Muscle layer of colon (tissue), 2 donors: ENCODE measurements around the gene GEMIN5.

Experiments
- H3K27ac ChIP-seq: one replicate; pipeline ENCODE4 v1.7.0; 2013; ENCODE audit warnings: low read depth, mild to moderate bottlenecking, low read length, moderate library complexity
- H3K27me3 ChIP-seq, 2 donors: one replicate each; pipeline ENCODE4 v1.7.0; 2013; ENCODE audit warnings: low read length in 2 of 2, mild to moderate bottlenecking in 2 of 2; ENCODE audit not compliant: insufficient read depth in 2 of 2, control insufficient read depth in 1 of 2
- H3K36me3 ChIP-seq: one replicate; pipeline ENCODE4 v1.7.0; 2013; ENCODE audit warnings: mild to moderate bottlenecking, low read length; ENCODE audit not compliant: insufficient read depth
- H3K4me1 ChIP-seq: one replicate; pipeline ENCODE4 v1.7.0; 2013; ENCODE audit warnings: mild to moderate bottlenecking, low read length; ENCODE audit not compliant: insufficient read depth
- H3K4me3 ChIP-seq, 2 donors: one replicate each; pipeline ENCODE4 v1.7.0; 2013; ENCODE audit warnings: low read length in 2 of 2, low read depth in 1 of 2, mild to moderate bottlenecking in 1 of 2, moderate library complexity in 1 of 2
- H3K9ac ChIP-seq: one replicate; pipeline ENCODE4 v1.7.0; 2013; ENCODE audit warnings: low read length
- H3K9me3 ChIP-seq: one replicate; pipeline ENCODE4 v1.7.0; 2013; ENCODE audit warnings: mild to moderate bottlenecking, low read length
- donor health status: abdominal sarcoma.
- donor health status: Adenocarcinoma of cecum.

The GEMIN5 gene

DNA sequence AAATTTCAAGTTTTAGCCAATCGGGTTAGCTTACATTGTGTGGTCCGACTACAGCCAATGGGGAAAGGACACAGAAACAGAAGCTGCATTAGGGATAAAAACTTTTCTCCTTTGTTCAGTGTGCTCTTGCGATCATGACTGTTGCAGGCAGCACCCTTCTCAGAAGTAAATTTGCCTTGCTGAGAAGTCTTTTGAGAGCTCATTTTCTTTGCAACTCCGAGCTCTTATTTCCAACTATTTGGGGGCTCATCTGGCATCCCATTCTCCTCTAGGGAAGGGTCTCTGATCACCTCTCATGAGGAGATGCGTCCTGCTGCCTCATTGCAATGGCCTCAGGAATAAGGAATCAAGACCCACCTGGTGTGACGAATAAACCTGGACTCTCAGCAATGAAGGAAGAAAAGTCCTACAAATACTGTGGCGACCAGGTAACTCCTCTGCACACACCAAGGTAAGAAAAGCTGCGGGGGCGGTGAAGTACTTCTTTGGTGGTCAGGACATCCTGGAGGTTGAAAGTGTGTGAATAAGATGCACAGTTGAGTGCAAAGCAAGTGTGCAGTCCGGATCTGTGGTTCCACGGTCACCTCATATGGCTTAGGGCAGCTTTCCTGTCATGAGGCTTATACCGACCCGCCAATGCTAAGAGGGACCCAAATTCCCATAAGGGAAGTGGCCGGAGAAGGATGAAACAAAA, 59.2 kb downstream of the GEMIN5 start:
- no peak overlapping the region for H3K27ac ChIP-seq
- no peak overlapping the region for H3K4me3 ChIP-seq
- no peaks in the 10 kb centered on the region for H3K27me3 ChIP-seq
- no peak overlapping the region for H3K9ac ChIP-seq
- H3K36me3 ChIP-seq, result peaks cover 22% of the 10 kb centered on the region
- no peaks in the 10 kb centered on the region for H3K9me3 ChIP-seq
- no peaks in the 10 kb centered on the region for H3K4me1 ChIP-seq

DNA sequence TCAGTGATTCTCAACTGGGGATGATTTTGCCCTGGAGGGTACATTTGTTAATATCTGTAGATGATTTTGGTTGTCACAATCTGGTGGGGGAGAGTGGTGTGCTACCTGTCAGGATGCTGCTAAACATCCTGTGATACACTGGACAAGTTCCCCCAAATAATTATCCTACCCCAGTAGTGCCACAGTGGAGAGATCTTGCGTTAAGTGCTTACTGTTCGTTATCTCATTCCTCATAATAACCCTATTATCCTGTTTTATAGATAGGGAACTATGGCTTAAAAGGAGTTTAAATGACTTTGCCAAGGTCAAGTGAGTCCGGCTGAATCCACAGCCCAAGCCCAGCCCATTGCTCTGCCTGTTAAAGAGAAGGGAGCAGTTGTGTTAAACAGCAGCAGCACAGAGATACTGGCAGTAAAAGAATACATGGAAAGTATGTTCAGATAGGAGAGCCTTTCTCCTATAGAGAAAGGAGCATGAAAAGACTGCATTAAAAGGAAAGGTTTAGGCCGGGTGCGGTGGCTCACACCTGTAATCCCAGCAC, 64.2 kb downstream of the GEMIN5 start:
- no peak overlapping the region for H3K9ac ChIP-seq
- H3K36me3 ChIP-seq, result peaks cover 42% of the 10 kb centered on the region

DNA sequence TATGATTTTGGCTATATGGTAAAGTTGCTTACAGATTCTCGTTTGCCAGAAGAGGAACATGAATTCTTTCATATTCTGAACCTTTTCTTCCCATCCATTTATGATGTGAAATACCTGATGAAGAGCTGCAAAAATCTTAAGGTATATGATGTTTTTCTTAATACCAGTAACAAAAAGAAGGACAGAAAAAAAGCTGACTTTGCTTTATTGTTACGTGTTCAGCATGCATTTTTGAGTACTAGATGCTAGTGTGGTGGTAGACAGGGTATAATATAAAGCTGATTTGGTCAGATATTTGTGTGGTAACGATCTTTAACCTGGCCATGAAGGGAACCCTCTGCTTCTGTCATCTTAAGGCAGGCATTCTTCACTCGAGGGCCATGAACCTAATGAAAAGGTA, 66.3 kb downstream of the GEMIN5 start:
- Histone ChIP-seq H3K36me3 (peaks cover 42% of the 10 kb centered on the region), H3K4me3 (no peak overlapping the region), H3K9me3 (no peaks in the 10 kb centered on the region), H3K27me3 (no peaks in the 10 kb centered on the region), H3K9ac (no peak overlapping the region), H3K27ac (no peak overlapping the region), H3K4me1 (peaks cover 6% of the 10 kb centered on the region)

More for the DNA sequence above, 64.2 kb downstream of the GEMIN5 start:
- Histone ChIP-seq H3K27me3 (no peaks in the 10 kb centered on the region), H3K9me3 (no peaks in the 10 kb centered on the region), H3K4me3 (no peak overlapping the region), H3K27ac (no peak overlapping the region), H3K4me1 (peaks cover under 1% of the 10 kb centered on the region)

DNA sequence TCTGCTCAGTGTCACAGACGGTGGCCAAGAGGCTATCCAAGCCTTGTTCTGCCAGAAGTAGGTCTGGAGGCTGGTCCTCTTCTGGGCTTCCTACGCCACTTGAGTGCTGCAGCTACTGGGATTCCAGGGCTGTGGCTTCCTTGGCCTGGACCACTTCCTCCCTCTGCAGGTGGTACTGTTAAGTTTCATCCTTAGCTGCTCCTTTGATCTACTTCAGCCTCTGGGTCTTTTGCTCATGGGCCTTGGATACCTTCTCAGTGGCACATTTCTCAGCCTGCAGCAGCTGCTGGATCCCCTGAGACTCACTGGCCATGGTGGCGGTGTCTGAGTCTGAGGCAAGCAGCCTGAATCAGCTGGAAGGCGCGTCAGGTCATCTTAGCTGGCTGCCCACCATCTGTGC, 69.3 kb downstream of the GEMIN5 start:
- Histone ChIP-seq H3K36me3 (peaks cover 37% of the 10 kb centered on the region), H3K9me3 (no peaks in the 10 kb centered on the region), H3K4me3 (no peak overlapping the region), H3K27ac (no peak overlapping the region), H3K27me3 (no peaks in the 10 kb centered on the region), H3K9ac (no peak overlapping the region), H3K4me1 (peaks cover 6% of the 10 kb centered on the region)

DNA sequence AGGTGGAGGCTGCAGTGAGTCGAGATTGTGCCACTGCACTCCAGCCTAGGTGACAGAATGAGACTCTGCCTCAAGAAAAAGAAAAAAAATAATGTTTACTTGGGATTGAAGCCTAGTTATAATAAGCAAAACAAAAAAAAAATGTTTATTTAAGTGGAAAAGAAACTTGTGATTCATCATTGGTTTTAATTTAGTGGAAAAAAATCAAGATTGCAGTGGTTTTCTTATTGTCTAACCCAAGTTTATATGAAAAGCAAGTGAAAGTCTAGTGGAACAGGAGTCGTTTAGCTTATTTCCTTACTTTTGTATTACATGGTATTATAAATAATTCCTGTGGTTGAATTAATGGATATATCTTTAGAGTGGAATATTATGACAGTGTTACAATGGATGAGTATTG, 71.2 kb downstream of the GEMIN5 start:
- no peaks in the 10 kb centered on the region for H3K27me3 ChIP-seq
- no peak overlapping the region for H3K9ac ChIP-seq
- peaks cover 28% of the 10 kb centered on the region for H3K36me3 ChIP-seq
- H3K27ac ChIP-seq, result no peak overlapping the region
- no peaks in the 10 kb centered on the region for H3K9me3 ChIP-seq
- H3K4me1 ChIP-seq, result peaks cover 6% of the 10 kb centered on the region
- no peak overlapping the region for H3K4me3 ChIP-seq

DNA sequence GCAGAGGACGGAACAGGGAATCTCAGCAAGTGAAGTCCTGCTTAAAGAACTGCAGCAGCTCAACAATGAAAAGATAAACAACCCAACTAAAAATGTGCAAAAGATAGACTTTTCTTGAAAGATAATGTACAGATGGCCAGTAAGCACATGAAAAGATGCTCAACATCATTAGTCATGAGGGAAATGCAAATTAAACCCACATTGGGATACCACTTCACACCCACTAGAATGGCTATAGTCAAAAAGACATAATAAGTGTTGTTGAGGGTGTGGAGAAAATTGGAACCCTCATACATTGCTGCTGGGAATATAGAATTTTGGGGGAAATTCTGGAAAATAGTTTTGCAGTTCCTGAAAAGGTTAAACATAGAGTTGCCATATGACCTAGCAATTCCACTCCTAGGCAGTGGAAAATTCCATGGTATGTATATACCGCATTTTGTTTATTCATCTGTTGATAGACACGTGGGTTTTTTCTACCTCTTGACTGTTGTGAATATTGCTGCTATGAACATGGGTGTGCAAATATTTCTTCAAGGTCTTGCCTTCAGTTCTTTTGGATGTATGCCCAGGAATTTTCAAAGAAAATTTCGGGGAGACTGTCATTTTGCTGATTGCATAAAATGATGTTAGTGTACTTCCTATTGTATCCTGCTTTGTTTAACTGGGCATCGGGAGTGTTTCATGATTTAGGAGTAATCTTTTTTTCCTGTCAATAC, 72.4 kb downstream of the GEMIN5 start:
- Histone ChIP-seq H3K4me3 (no peak overlapping the region), H3K27ac (no peak overlapping the region)

DNA sequence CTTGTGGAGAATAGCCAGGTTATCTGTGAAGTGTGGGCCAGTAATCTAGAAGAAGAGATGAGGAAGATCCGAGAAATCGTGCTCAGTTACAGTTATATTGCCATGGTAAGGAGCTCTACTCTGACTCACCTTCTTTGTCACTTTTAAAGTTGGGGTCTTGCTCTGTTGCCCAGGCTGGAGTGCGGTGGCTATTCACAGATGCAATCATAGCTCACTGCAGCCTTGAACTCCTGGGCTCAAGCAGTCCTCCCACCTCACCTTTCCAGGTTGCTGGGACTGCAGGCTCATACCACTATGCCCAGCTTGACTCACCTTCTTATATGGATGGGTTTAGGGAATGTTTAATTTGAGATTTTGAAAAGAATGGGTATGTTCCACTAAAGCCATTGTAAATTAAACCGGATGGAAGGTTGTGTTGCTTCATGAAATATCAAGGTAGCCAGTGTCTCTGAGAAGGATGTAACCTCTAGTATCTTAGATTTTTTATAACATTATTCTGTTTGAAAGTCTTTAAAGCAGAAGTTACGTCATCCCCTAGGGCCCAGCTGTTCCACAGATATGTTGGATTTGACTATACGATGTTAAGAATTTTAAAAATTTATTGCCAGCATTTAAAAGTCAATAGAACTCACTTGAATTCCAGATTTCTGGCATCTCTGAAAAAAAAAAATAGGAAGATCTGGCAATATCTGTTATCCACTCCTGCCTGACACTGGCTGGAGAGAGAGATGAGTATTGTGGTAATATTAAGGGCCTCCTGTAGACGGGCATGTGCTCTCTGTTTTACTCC, 74.5 kb downstream of the GEMIN5 start:
- no peak overlapping the region for H3K9ac ChIP-seq
- no peaks in the 10 kb centered on the region for H3K9me3 ChIP-seq
- H3K27me3 ChIP-seq, result no peaks in the 10 kb centered on the region
- H3K36me3 ChIP-seq, result peaks cover 18% of the 10 kb centered on the region
- H3K4me3 ChIP-seq, result no peak overlapping the region
- H3K27ac ChIP-seq, result no peak overlapping the region
- H3K4me1 ChIP-seq, result peaks cover 22% of the 10 kb centered on the region

More for the DNA sequence above, 72.4 kb downstream of the GEMIN5 start:
- no peaks in the 10 kb centered on the region for H3K27me3 ChIP-seq
- H3K4me1 ChIP-seq, result peaks cover 14% of the 10 kb centered on the region
- H3K36me3 ChIP-seq, result peaks cover 19% of the 10 kb centered on the region
- H3K9ac ChIP-seq, result no peak overlapping the region
- no peaks in the 10 kb centered on the region for H3K9me3 ChIP-seq

DNA sequence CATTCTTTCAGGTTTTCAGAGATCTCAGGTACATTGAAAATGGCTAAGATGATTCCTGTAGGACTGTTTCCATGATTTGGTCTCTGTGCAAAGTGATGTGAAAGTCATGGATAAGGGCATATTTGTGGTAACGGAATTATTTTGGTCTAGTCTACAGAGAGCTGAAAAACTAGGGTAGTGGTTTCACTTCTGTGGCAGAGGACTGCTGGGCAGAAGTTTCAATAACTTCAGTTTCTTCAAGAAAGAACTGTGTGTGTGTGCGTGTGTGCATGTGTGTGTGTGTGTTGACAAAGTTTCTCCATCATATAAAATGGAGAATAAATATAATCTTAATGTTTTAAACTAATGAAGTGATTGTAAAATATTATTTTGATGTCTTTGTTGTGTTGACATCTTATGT, 75.2 kb downstream of the GEMIN5 start:
- Histone ChIP-seq H3K9ac (no peak overlapping the region), H3K27ac (no peak overlapping the region), H3K4me1 (peaks cover 20% of the 10 kb centered on the region), H3K36me3 (peaks cover 18% of the 10 kb centered on the region), H3K27me3 (no peaks in the 10 kb centered on the region), H3K9me3 (no peaks in the 10 kb centered on the region), H3K4me3 (no peak overlapping the region)

DNA sequence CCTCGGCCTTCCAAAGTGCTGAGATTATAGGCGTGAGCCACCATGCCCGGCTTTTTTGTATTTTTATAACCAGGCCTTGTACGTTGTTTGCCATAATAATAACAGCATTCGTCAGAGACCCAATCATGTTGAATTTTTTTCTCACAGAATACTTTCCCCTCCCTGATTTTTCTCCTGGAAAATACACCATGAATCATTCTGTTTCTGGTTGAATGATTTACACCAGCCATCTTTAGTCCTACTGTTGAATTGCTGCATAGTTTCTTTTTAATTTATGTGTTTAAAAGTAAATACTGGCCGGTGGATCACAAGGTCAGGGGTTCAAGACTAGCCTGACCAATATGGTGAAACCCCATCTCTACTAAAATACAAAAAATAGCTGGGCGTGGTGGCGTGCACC, 76.1 kb downstream of the GEMIN5 start:
- Histone ChIP-seq H3K27ac (no peak overlapping the region), H3K36me3 (peaks cover 18% of the 10 kb centered on the region), H3K9ac (no peak overlapping the region), H3K27me3 (no peaks in the 10 kb centered on the region), H3K4me3 (no peak overlapping the region), H3K4me1 (peaks cover 22% of the 10 kb centered on the region), H3K9me3 (no peaks in the 10 kb centered on the region)

DNA sequence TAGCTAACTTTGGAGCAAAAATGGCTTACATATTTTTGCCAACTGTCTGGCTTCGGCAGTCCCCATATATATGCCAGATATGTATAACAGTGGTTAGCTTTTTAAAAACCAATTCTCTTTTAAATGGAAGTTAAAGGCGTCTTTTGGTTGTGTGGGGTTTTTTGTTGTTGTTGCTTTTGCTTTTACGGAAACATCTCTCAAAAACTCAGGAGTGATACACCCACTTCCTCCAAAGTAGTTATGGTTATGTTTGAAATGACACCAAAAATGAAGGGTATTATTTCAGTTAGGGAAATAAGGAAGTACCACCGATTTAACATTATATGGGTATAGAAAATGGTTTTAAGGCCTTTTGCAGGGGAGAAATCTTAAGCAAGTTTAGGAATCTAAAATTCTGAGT, 77.2 kb downstream of the GEMIN5 start:
- no peaks in the 10 kb centered on the region for H3K9me3 ChIP-seq
- H3K4me1 ChIP-seq, result peaks cover 26% of the 10 kb centered on the region
- peaks cover 12% of the 10 kb centered on the region for H3K36me3 ChIP-seq
- no peaks in the 10 kb centered on the region for H3K27me3 ChIP-seq
- H3K4me3 ChIP-seq, result no peak overlapping the region
- H3K27ac ChIP-seq, result no peak overlapping the region
- H3K9ac ChIP-seq, result no peak overlapping the region

DNA sequence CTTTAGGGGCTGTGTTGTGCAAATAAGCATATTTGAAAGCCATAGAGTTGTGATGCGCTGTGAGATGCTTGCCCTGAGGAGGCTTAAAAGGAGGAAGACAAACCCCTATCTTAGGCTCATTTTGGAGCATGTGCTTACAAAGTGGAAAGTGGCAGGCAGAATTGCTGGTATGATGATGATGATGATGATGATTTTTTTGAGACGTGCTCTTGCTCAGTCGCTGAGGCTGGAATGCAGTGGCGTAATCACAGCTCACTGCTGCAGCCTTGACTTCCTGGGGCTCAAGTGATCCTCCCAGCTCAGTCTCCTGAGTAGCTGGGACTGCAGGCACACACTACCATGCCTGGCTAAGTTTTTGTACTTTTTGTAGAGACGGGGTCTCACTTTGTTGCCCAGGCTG, 77.9 kb downstream of the GEMIN5 start:
- Histone ChIP-seq H3K9me3 (no peaks in the 10 kb centered on the region), H3K4me1 (peaks cover 26% of the 10 kb centered on the region), H3K36me3 (peaks cover 6% of the 10 kb centered on the region), H3K9ac (peak overlapping the region; percentile 96), H3K4me3 (peak overlapping the region in 1 of 2 donors; percentile 91), H3K27ac (peak overlapping the region; percentile 100), H3K27me3 (no peaks in the 10 kb centered on the region)
